Effector CD8-positive, alpha-beta T cell (primary cell): Measurements from ENCODE around the gene STAB2.

Source experiments
- DNase-seq: peaks from one replicate; lab custom pipeline; 2025; lab: John Stamatoyannopoulos, UW

STAB2 gene

GRCh38 chr12:103690426-103690825 lies 103.4 kb downstream of the STAB2 start:
- no peak for DNase-seq

- DNase-seq = no peak
Observed at GRCh38 chr12:103691063-103691462, 104.0 kb downstream of the STAB2 start.

- DNase-seq = no peak
Observed at GRCh38 chr12:103696101-103696500, 109.0 kb downstream of the STAB2 start.

DNA sequence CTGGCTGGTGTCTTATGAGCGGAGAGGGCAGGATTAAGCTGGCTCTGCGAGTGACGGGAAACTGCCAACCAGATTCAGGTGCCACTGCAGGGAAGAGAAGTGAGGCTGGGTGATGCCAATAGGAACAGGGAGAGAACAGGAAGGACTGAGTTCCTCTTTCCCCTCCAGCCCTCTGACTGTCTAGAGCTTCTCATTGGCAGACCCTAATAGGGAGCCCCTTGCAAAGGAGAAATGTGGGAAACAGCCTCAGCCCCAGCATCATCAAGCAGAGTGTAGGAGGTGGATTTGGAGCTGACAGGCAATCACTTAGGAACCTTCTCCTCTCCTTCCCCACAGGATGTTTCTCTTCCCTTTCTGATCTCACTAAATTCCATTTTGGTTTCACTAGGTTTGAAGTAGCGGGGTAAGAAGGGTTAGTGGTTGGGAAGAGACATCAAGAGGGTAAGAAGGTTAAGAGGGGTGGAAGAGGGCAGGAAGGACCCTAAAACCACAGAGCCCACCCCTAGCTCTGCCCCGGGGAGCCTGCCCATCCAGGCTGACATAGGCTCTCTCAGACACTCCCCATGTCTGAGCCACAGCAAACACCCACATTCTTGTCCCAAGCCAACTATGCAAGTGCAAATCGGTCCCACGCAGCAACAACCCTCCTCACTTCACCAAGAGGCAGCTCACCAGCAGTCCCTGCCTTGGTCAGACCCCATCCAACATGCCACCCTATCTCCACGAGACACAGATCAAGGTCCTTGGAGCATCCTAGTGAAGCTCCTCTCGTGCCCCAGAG lies 111.1 kb downstream of the STAB2 start:
- DNase-seq = no peak

DNA sequence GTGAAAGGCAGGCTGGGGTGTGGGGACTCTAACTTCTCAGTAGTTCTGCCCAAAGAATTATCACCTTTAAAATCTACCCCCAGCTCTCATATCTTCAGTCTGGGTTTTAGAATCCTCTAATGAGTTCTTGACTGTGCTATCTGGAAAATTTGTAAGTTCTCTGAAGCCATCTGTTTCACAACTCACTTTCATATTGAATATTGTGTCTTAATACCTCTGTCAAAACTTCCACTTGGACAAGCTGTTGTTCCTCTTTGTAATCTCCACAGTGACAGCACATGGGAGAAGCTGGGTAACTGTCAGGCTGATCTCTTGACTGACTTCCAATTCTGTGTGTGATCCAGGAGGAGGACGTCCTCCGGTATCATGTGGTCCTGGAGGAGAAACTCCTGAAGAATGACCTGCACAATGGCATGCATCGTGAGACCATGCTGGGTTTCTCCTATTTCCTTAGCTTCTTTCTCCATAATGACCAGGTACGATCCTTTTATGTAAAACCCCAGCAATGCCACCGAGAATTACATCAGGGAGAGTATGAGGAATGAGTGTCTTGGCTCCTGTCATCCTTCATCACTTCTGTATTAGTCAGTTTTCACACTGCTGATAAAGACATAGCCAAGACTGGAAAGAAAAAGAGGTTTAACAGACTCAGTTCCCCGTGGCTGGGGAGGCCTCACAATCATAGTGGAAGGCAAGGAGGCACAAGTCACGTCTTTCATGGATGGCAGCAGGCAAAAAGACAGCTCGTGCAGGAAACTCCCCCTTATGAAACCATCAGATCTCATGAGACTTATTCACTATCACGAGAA lies 111.9 kb downstream of the STAB2 start:
- no peak for DNase-seq

- DNase-seq = no peak
Observed at GRCh38 chr12:103705098-103705497, 118.0 kb downstream of the STAB2 start.

GRCh38 chr12:103705927-103706326 lies 118.9 kb downstream of the STAB2 start:
- DNase-seq = no peak

GRCh38 chr12:103707446-103707845 lies 120.4 kb downstream of the STAB2 start:
- DNase-seq = no peak

DNA sequence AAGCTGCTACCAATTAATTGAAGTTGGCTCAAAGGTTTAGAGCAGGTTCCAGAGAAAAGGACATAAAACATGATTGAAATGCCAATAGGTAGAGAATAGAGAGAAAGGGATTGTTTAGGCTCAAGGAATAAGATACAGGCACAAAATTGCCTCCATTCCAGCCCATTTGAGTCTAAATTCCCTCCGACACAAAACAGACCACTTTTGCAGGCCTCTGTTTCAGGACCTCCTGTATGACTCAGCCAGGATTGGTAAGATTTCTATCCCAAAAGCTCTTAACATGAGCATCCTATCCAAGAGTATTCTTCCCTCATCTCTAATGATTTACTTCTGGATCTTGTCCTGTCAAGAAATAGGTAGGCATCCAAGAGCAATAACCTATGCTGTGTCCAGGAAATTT lies 123.5 kb downstream of the STAB2 start:
- no peak for DNase-seq

DNA sequence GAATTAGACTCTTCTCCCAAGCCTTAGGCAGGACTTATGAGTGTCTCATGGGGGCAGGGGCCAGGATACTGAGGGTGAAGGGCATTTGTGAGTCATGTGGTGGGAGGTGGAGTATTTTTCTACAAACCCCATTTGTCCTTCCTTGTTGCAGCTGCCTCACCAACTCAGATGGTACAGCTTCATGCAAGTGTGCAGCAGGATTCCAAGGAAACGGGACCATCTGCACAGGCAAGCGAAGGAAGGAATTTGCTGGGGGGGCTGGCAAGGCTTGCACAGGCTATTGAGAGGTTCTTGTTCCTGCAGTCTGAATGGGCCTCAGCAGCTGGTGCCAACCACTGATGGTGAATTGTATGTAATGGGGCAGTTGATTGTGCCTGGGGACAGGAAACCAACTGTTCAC lies 125.1 kb downstream of the STAB2 start:
- no peak for DNase-seq

- DNase-seq = no peak
Observed at GRCh38 chr12:103715494-103715893, 128.4 kb downstream of the STAB2 start.

DNA sequence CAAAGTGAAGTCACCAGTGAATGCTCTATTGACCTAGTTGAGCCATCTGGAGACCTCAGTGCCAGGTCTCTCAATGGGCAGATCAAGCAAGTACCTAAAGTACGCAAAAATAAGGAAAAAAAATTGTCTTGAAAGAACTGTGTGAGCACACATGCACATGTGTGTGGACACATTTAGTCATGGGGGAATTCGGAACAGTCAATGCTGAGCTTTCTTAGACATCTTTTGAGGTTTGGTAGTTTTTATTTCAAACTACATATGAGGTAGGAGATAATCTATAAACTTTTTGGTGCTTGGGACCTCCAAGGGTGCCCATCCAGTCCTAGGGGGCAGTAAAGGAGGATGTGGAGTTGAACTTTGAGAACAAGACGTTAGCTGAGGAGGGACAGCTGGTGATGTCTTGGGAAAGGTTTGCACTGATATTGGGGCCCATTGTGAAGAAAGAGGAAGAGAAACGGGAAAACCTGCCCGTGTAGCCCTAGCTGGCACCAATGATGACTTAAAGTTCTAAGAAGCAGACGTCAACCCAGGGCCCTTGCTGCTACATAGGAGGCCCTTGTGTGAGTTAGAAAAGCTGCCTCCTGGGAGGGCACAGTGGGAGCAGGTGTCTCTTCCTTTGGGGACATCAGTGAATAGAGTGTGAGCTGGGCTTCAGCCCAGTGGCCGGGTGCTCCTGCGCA lies 129.6 kb downstream of the STAB2 start:
- DNase-seq = no peak

DNA sequence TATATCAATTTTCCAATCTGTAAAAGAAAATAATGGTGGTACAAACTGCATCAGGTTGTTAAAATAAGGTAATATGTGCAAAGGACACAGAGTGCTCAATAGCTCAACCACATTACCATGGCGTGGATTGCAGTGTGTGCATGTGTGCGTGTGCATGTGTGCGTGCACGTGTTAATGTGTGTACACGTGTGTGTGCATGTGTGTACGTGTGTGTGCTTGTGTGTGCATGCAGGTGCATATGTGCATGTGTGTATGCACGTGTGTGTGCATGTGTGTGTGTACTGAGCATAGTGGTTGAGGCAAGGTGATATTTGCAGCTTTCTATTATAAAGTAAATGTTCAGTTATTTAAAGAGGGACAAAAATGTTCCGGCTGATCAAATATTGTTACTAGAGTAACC lies 138.3 kb downstream of the STAB2 start:
- no peak for DNase-seq

DNA sequence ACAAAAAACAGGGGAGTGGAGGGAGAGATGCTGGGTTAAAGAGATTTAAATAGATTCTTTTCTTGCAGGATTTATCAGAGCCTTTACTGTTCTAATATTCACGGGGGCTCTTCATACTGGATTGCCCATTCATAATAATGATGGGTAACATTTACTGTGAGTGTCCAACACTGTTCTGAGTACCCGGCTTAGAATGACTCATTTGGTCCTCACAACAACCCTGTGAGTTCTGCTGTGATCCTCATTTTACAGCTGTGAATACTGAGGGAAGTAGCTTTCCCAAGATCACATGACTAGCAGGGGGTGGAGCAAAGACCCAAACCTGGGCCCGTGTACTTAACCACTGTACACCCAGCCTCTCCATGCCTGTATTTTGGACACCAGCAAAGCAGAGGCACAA lies 140.6 kb downstream of the STAB2 start:
- DNase-seq = no peak

DNA sequence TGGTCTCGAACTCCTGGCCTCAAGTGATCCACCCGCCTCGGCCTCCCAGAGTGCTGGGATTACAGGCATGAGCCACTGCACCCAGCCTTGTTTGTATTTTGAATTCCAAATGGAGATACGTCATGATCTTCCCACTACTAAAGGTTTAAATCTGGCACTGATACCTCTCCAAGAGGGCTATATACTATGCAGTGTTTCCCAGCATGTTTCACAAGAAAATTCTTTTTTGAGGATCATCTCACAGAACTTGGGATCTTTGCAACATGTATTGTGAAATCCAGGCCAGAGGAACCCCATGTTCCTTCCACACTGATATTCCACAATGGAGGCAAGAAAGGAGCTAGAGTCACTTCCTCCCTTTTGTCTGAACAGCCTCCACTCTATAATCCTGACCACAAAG lies 141.2 kb downstream of the STAB2 start:
- DNase-seq = no peak

DNA sequence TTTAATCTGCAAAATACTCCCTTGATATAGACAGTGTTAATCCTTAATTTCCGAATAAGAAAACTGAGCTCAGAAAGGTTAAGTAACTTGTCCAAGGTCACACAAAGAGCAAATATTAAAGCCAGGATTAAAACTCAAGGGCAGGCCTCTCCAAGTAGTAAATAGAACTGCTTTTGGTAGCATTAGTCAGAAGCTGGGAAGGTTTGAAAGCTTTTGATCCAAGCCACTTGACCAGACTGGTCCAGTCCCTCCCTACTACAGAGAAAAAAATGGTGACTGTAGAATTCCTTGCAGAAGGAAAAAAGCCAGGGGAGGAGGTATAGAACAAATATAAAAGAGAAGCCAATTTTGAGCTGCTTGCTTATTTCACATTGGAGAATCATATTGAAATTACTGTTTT lies 142.4 kb downstream of the STAB2 start:
- no peak for DNase-seq

- DNase-seq = no peak
Observed at GRCh38 chr12:103731539-103731938, 144.5 kb downstream of the STAB2 start.

DNA sequence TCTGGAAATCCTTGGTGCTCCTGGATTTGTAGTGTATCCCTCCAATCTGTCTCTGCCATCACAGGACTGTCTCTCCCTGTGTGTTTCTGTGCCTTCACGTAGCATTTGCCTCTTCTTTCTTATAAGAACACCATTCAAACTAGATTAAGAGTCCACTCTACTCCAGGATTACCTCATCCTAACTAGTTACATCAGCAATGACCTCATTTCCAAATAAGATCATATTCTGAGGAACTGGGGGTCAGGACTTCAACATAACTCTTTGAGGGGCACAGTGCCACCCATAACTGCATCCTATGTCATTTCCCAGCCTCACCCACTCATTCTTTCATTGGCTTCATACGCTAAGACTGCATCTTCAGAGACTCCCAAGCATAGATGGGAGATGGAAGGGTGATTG lies 147.8 kb downstream of the STAB2 start:
- DNase-seq = no peak

DNA sequence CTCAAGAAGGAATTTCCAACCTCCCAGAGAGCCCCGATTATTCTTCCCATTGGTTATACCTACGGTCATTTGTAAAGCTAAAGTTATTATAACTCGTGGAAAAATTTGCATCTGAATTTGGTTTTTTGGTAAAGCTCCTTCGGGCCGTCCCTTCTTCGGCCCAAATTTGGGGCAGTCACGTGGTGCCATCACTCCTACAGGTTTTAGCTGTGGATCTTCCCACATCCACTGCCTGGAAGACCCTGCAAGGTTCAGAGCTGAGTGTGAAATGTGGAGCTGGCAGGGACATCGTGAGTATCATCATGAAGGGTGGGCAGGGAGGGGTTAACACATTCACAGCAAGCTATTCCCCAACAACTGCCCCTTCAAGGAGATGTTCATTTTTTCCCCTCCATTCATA lies 148.2 kb downstream of the STAB2 start:
- DNase-seq = no peak

DNA sequence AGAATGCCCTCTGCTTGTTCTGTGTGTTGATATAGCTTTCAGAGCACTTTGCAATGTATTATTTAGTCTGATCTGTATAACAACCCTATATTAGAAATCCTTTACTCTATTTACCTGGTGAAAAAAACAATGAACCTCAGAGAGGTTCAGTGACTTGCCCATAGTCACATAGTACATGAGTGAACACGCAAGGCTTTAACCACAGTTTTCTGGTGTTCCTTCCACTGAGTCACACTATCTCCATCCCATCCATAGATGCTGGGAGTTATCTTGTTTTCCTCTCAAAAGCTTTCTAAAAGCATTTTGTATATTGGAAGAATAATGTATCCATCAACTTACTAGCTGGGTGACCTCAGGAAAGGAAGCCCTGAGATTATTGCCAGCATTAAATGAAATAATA lies 149.5 kb downstream of the STAB2 start:
- no peak for DNase-seq

- no peak for DNase-seq
Observed at GRCh38 chr12:103737881-103738280, 150.8 kb downstream of the STAB2 start.

DNA sequence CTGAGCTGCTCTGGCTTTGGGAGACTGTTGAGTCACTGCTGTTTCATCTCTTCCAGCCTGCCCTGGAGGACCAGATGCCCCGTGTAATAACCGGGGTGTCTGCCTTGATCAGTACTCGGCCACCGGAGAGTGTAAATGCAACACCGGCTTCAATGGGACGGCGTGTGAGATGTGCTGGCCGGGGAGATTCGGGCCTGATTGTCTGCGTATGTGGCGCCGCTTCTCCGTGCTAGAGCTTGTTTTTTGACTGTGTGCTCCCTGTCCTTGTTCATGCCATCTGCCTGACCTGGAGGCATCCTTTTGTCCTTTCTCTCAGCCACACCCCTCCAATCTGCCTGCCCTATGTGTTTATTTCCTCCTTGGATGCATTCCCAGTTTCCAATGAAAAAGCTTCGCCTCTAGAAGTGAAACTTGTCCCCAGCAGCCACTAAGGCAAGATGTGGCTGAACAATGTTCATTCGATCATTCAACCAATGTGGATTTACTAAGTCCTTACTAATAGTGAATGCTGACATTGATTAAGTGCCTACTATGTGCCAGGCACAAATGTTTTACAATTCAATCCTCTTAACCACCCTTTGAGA lies 155.4 kb downstream of the STAB2 start:
- DNase-seq = no peak
